OCI-LY7 (cell line): ENCODE data around the gene NT5C3A.
"Not testable (repeated sequence)": the region's sequence is repeated elsewhere in the genome, so short reads cannot be mapped to it uniquely, and the experiment has no call there.

Experiments
- EZH2phosphoT487 ChIP-seq: fragments of 200-600 bp; sonication (generic); IDR thresholded peaks from 2 replicates; pipeline ENCODE4 v1.6.1; 2018; ENCODE audit warnings: low read depth, borderline replicate concordance, mild to moderate bottlenecking, mixed run types, antibody characterized with exemption, low read length, moderate library complexity, mixed read lengths
- TF ChIP-seq, protein P1 (sequence below): fragments of 200-600 bp; sonication (generic); conservative IDR thresholded peaks from 2 replicates; pipeline ENCODE4 v1.5.1; 2014; ENCODE audit warnings: mild to moderate bottlenecking, antibody characterized with exemption, low read length, moderate library complexity, mixed read lengths

- TF ChIP-seq, protein P1, sequence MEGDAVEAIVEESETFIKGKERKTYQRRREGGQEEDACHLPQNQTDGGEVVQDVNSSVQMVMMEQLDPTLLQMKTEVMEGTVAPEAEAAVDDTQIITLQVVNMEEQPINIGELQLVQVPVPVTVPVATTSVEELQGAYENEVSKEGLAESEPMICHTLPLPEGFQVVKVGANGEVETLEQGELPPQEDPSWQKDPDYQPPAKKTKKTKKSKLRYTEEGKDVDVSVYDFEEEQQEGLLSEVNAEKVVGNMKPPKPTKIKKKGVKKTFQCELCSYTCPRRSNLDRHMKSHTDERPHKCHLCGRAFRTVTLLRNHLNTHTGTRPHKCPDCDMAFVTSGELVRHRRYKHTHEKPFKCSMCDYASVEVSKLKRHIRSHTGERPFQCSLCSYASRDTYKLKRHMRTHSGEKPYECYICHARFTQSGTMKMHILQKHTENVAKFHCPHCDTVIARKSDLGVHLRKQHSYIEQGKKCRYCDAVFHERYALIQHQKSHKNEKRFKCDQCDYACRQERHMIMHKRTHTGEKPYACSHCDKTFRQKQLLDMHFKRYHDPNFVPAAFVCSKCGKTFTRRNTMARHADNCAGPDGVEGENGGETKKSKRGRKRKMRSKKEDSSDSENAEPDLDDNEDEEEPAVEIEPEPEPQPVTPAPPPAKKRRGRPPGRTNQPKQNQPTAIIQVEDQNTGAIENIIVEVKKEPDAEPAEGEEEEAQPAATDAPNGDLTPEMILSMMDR, result not testable (repeated sequence)
- not testable (repeated sequence) for TF ChIP-seq EZH2phosphoT487
Observed at GRCh38 chr7:32966489-32967267, 95.9 kb downstream of the NT5C3A start.
